H9 (cell line): ENCODE measurements around the gene TBX5. TPM values are rescaled to one million over a fixed set of nuclear protein-coding genes. Genes with fewer than 3 reads are reported as not detected.

Source experiments
- DNase-seq: peaks from one replicate; pipeline ENCODE4 v3.0.0-alpha.2; 2017
- H2AFZ ChIP-seq: one replicate; pipeline ENCODE4 v1.6.1; 2013; ENCODE audit warnings: mild to moderate bottlenecking, low read length, control low read depth, moderate library complexity
- H2AK5ac ChIP-seq: 2 replicates; pipeline ENCODE4 v1.6.1; 2013; ENCODE audit warnings: low read length, control low read depth, mixed read lengths; ENCODE audit not compliant: insufficient read length
- H2BK120ac ChIP-seq: one replicate; pipeline ENCODE4 v1.6.1; 2013; ENCODE audit warnings: low read depth, mild to moderate bottlenecking, low read length, control low read depth, inconsistent platforms; ENCODE audit not compliant: poor library complexity, severe bottlenecking
- H2BK12ac ChIP-seq: 2 replicates; pipeline ENCODE4 v1.6.1; 2013; ENCODE audit warnings: low read length, control low read depth, mixed read lengths, low read depth; ENCODE audit not compliant: insufficient read length
- H2BK15ac ChIP-seq: 2 replicates; pipeline ENCODE4 v1.6.1; 2013; ENCODE audit warnings: low read depth, low read length, control low read depth
- H2BK20ac ChIP-seq: one replicate; pipeline ENCODE4 v1.6.1; 2013; ENCODE audit warnings: low read depth, mild to moderate bottlenecking, low read length, control low read depth, inconsistent platforms; ENCODE audit not compliant: poor library complexity, severe bottlenecking
- H2BK5ac ChIP-seq: 2 replicates; pipeline ENCODE4 v1.6.1; 2013; ENCODE audit warnings: low read length, control low read depth, mixed read lengths; ENCODE audit not compliant: insufficient read length
- H3K14ac ChIP-seq: 2 replicates; pipeline ENCODE4 v1.6.1; 2013; ENCODE audit warnings: low read length, control low read depth; ENCODE audit not compliant: insufficient read depth
- H3K18ac ChIP-seq: 2 replicates; pipeline ENCODE4 v1.6.1; 2013; ENCODE audit warnings: low read depth, mild to moderate bottlenecking, mixed read lengths, low read length, control low read depth; ENCODE audit not compliant: insufficient read length
- H3K23ac ChIP-seq: 2 replicates; pipeline ENCODE4 v1.6.1; 2013; ENCODE audit warnings: low read length, control low read depth, mixed read lengths, low read depth; ENCODE audit not compliant: insufficient read length
- H3K23me2 ChIP-seq: 2 replicates; pipeline ENCODE4 v1.6.1; 2013; ENCODE audit warnings: low read depth, mild to moderate bottlenecking, mixed read lengths, low read length, control low read depth; ENCODE audit not compliant: insufficient read length, poor library complexity, severe bottlenecking
- H3K27ac ChIP-seq: 2 replicates; pipeline ENCODE4 v1.5.1; 2013; ENCODE audit warnings: low read length, control low read depth, mixed read lengths, low read depth; ENCODE audit not compliant: insufficient read length
- H3K27me3 ChIP-seq: 2 replicates; pipeline ENCODE4 v1.6.1; 2013; ENCODE audit warnings: low read length, control low read depth, inconsistent platforms; ENCODE audit not compliant: insufficient read depth
- H3K4ac ChIP-seq: 2 replicates; pipeline ENCODE4 v1.6.1; 2013; ENCODE audit warnings: low read depth, mild to moderate bottlenecking, control low read depth, inconsistent platforms, low read length, moderate library complexity
- H3K4me1 ChIP-seq: 2 replicates; pipeline ENCODE4 v1.6.1; 2013; ENCODE audit warnings: low read length, control low read depth, inconsistent platforms; ENCODE audit not compliant: insufficient read depth
- H3K4me2 ChIP-seq: 2 replicates; pipeline ENCODE4 v1.6.1; 2013; ENCODE audit warnings: low read length, control low read depth, mixed read lengths; ENCODE audit not compliant: insufficient read length, insufficient read depth
- H3K56ac ChIP-seq: 2 replicates; pipeline ENCODE4 v1.6.1; 2013; ENCODE audit warnings: low read depth, mild to moderate bottlenecking, mixed read lengths, low read length, control low read depth; ENCODE audit not compliant: insufficient read length
- H3K79me1 ChIP-seq: 2 replicates; pipeline ENCODE4 v1.6.1; 2013; ENCODE audit warnings: low read depth, mild to moderate bottlenecking, moderate library complexity, low read length, control low read depth, inconsistent platforms; ENCODE audit not compliant: insufficient read depth, poor library complexity, severe bottlenecking
- H3K79me2 ChIP-seq: 2 replicates; pipeline ENCODE4 v1.6.1; 2013; ENCODE audit warnings: low read length, control low read depth, inconsistent platforms; ENCODE audit not compliant: insufficient read depth
- H3K9ac ChIP-seq: 2 replicates; pipeline ENCODE4 v1.6.1; 2013; ENCODE audit warnings: low read length, control low read depth, mixed read lengths; ENCODE audit not compliant: insufficient read length; ENCODE audit errors: extremely low read depth
- H3K9me3 ChIP-seq: one replicate; pipeline ENCODE4 v1.6.1; 2013; ENCODE audit warnings: low read depth, low read length, inconsistent platforms; ENCODE audit not compliant: control insufficient read depth
- H3T11ph ChIP-seq: one replicate; pipeline ENCODE4 v1.6.1; 2013; ENCODE audit warnings: mild to moderate bottlenecking, low read length, control low read depth, inconsistent platforms
- H4K20me1 ChIP-seq: one replicate; pipeline ENCODE4 v1.6.1; 2013; ENCODE audit not compliant: control insufficient read depth, insufficient read length, insufficient read depth
- H4K5ac ChIP-seq: 2 replicates; pipeline ENCODE4 v1.6.1; 2013; ENCODE audit warnings: low read depth, mild to moderate bottlenecking, mixed read lengths, low read length, control low read depth; ENCODE audit not compliant: insufficient read length
- H4K8ac ChIP-seq: replicated peaks from 2 replicates; pipeline ENCODE4 v1.6.1; 2013; ENCODE audit warnings: low read length, control low read depth, mixed read lengths, low read depth; ENCODE audit not compliant: insufficient read length
- H4K91ac ChIP-seq: 2 replicates; pipeline ENCODE4 v1.6.1; 2013; ENCODE audit warnings: low read depth, mild to moderate bottlenecking, moderate library complexity, mixed read lengths, low read length, control low read depth; ENCODE audit not compliant: insufficient read length
- H3K27ac Mint-ChIP-seq, 3 experiments: 2 replicates in 2 of 3; 3 replicates in 1 of 3; pipeline ENCODE4 v1.8.0; 2020 to 2021; ENCODE audit warnings: mixed read lengths in 3 of 3, mild to moderate bottlenecking in 1 of 3, moderate library complexity in 1 of 3
- H3K27me3 Mint-ChIP-seq: 2 replicates; pipeline ENCODE4 v1.8.0; 2021; ENCODE audit warnings: low read depth, mild to moderate bottlenecking, moderate library complexity, mixed read lengths
- H3K36me3 Mint-ChIP-seq, 3 experiments: 2 replicates in 2 of 3; 3 replicates in 1 of 3; pipeline ENCODE4 v1.8.0; 2020 to 2021; ENCODE audit warnings: low read depth in 3 of 3, mixed read lengths in 3 of 3; ENCODE audit not compliant: insufficient read depth in 1 of 3
- H3K4me1 Mint-ChIP-seq, 2 experiments: 2 replicates each; pipeline ENCODE4 v1.8.0; 2020; ENCODE audit warnings: mixed read lengths in 2 of 2
- H3K4me3 Mint-ChIP-seq, 2 experiments: 2 replicates in 1 of 2; 3 replicates in 1 of 2; pipeline ENCODE4 v1.8.0; 2020 to 2021; ENCODE audit warnings: mild to moderate bottlenecking in 2 of 2, mixed read lengths in 2 of 2, moderate library complexity in 1 of 2
- H3K9me3 Mint-ChIP-seq, 2 experiments: 2 replicates in 1 of 2; 3 replicates in 1 of 2; pipeline ENCODE4 v1.8.0; 2020; ENCODE audit warnings: mild to moderate bottlenecking in 2 of 2, mixed read lengths in 2 of 2, moderate library complexity in 1 of 2
- WGBS: extraction: QIAGEN DNeasy Blood & Tissue Kit; methylation state at CpG from one replicate; pipeline ENCODE4 v1.1.7; 2013; ENCODE audit warnings: missing lambda C conversion rate, low lambda C conversion rate, mixed read lengths; ENCODE audit not compliant: insufficient read length; ENCODE audit errors: extremely low coverage; 5-methylcytosine and 5-hydroxymethylcytosine counted together
- total RNA-seq: library from RNA; stranded (reverse); gene quantifications from 2 replicates; pipeline ENCODE4 v1.2.1, GENCODE V29; 2021
- TF ChIP-seq, protein P1 (sequence below): fragments of 200-600 bp; sonication (generic); conservative IDR thresholded peaks from 3 replicates; pipeline ENCODE4 v1.8.0; 2021; ENCODE audit warnings: antibody characterized with exemption, mild to moderate bottlenecking

Gene TBX5
- total RNA-seq, 1 experiment from 2014 or later, result not detected

DNA sequence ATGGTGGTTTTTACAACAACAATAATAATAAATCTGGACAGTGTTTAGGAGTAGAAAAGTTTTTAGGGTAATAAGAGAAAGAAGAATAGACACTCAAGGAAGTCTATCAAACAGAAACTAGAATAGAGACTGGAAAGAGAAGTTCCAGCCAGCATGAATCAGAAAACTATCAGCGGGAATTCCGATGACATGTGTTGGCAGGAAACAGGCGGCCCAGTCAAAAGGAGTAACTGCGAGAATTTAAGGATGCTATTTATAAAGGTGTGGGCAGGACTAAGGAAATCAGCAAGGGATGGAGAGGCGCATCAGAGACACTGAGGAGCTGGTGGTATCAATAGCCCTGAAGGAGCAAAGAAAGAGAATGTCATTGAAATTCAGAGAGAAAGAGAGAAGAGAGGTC is 89.9 kb downstream of the TBX5 start:
- no peak overlapping the region for H3T11ph ChIP-seq
- no peak for DNase-seq
- H3K23ac ChIP-seq, result no peak overlapping the region
- Mint-ChIP-seq H3K27ac (no peak overlapping the region), H3K27me3 (peaks cover 4% of the 10 kb centered on the region; the same call in 1 of the 2 replicates), H3K36me3 (no peaks in the 10 kb centered on the region), H3K9me3 (no peaks in the 10 kb centered on the region), H3K4me3 (no peak overlapping the region), H3K4me1 (peaks cover 7 to 8% of the 10 kb centered on the region in 2 experiments)
- no peak overlapping the region for H2BK15ac ChIP-seq
- H2AK5ac ChIP-seq, result no peak overlapping the region
- H3K4ac ChIP-seq, result no peak overlapping the region
- H3K27me3 ChIP-seq, result no peaks in the 10 kb centered on the region
- H3K79me2 ChIP-seq, result no peaks in the 10 kb centered on the region
- H2AFZ ChIP-seq, result no peak overlapping the region
- no peaks in the 10 kb centered on the region for H4K20me1 ChIP-seq
- H4K5ac ChIP-seq, result no peak overlapping the region
- H3K4me2 ChIP-seq, result no peak overlapping the region
- no peaks in the 10 kb centered on the region for H3K79me1 ChIP-seq
- WGBS, result no CpG with 5 or more reads among the region's 5 CpGs
- TF ChIP-seq, protein P1, sequence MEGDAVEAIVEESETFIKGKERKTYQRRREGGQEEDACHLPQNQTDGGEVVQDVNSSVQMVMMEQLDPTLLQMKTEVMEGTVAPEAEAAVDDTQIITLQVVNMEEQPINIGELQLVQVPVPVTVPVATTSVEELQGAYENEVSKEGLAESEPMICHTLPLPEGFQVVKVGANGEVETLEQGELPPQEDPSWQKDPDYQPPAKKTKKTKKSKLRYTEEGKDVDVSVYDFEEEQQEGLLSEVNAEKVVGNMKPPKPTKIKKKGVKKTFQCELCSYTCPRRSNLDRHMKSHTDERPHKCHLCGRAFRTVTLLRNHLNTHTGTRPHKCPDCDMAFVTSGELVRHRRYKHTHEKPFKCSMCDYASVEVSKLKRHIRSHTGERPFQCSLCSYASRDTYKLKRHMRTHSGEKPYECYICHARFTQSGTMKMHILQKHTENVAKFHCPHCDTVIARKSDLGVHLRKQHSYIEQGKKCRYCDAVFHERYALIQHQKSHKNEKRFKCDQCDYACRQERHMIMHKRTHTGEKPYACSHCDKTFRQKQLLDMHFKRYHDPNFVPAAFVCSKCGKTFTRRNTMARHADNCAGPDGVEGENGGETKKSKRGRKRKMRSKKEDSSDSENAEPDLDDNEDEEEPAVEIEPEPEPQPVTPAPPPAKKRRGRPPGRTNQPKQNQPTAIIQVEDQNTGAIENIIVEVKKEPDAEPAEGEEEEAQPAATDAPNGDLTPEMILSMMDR, result no peak
- H3K56ac ChIP-seq, result no peak overlapping the region
- no peak overlapping the region for H3K27ac ChIP-seq
- H3K4me1 ChIP-seq, result no peaks in the 10 kb centered on the region
- no peak overlapping the region for H4K91ac ChIP-seq
- no peaks in the 10 kb centered on the region for H3K9me3 ChIP-seq
- H4K8ac ChIP-seq, result no peak overlapping the region
- H3K9ac ChIP-seq, result no peak overlapping the region
- H3K23me2 ChIP-seq, result no peaks in the 10 kb centered on the region
- H3K18ac ChIP-seq, result no peak overlapping the region
- H2BK20ac ChIP-seq, result no peak overlapping the region
- no peak overlapping the region for H2BK5ac ChIP-seq
- no peak overlapping the region for H3K14ac ChIP-seq
- H2BK120ac ChIP-seq, result no peak overlapping the region
- no peak overlapping the region for H2BK12ac ChIP-seq
